ENCODE data around the gene CPT1B. TPM values are rescaled to one million over a fixed set of nuclear protein-coding genes. Genes with fewer than 3 reads are reported as not detected.

The CPT1B gene
- total RNA-seq, 6 donors from 2014 or later, result 7.3 to 54.5 (median 19.4) TPM

DNA sequence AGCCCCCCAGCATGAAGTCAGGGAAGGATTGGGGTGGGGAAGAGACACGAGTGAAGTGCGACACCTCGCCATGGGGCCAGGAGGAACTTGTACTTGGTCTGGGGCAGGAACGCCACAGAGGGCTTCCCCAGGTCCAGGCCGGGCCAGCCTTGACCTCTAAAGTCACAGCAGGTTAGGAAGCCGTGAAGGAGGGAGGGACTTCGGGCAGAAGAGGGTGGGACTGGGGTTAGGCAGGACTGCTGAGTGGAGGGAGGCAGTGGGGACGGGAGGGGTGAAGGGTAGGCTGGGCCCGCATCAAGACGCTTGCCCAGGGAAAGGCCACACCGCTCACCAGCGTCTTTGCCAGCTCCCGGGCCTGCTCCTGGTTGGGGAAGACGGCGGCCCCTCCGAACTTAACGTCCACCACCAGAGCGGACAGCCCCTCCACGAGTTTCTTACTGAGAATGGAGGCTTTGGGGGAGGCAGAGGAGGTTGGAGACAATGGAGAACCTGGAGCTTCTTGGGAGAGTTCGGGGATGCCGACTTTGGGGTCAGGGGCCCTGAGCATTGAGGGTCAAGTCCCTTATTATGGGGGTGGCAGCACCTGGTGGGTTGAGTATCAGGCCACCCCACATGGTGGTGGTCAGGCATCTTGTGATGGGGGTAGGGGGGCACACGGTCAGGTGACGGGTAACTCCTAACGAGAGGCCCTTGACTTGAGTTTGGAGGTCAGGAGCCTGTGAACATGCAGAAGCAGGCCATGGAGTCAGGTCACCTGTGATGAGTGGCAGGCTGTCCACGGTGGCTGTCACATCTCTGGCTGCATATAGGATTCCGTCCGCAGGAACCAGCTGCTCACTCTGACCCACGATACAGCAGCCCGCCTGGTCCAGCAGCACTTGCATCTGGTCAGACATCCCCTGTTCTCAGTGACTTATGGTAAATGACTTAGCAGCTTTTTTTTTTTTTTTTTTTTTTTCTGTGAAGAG lies 51.1 kb downstream of the CPT1B start:
- Histone ChIP-seq H3K27ac (peak overlapping the region; percentile 95 to 100 (median 98)), H3K4me3 (peak overlapping the region; percentile 69 to 93 (median 74)), H3K36me3 (peaks cover 9 to 23% (median 21%) of the 10 kb centered on the region in 4 donors), H3K9me3 (no peaks in the 10 kb centered on the region), H3K4me1 (peaks cover 39 to 78% (median 45%) of the 10 kb centered on the region in 4 donors), H3K27me3 (no peaks in the 10 kb centered on the region)
- ATAC-seq (ENCODE audit: low FRiP score in 2 of 2) (peak; percentile 8 to 21), DNase-seq (peak in 1 of 2 donors; percentile 87)
- TF ChIP-seq, protein P1, sequence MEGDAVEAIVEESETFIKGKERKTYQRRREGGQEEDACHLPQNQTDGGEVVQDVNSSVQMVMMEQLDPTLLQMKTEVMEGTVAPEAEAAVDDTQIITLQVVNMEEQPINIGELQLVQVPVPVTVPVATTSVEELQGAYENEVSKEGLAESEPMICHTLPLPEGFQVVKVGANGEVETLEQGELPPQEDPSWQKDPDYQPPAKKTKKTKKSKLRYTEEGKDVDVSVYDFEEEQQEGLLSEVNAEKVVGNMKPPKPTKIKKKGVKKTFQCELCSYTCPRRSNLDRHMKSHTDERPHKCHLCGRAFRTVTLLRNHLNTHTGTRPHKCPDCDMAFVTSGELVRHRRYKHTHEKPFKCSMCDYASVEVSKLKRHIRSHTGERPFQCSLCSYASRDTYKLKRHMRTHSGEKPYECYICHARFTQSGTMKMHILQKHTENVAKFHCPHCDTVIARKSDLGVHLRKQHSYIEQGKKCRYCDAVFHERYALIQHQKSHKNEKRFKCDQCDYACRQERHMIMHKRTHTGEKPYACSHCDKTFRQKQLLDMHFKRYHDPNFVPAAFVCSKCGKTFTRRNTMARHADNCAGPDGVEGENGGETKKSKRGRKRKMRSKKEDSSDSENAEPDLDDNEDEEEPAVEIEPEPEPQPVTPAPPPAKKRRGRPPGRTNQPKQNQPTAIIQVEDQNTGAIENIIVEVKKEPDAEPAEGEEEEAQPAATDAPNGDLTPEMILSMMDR (IDR thresholded peaks at IDR 0.05), result no peak
- TF ChIP-seq POLR2A (IDR thresholded peaks at IDR 0.05), result peak in 1 of 4 donors; percentile 63
- TF ChIP-seq POLR2AphosphoS5 (IDR thresholded peaks at IDR 0.05), result peak; percentile 39 to 57
- 44 to 45% methylated on average over 23 to 27 of the region's 29 CpGs for WGBS, 2 donors

DNA sequence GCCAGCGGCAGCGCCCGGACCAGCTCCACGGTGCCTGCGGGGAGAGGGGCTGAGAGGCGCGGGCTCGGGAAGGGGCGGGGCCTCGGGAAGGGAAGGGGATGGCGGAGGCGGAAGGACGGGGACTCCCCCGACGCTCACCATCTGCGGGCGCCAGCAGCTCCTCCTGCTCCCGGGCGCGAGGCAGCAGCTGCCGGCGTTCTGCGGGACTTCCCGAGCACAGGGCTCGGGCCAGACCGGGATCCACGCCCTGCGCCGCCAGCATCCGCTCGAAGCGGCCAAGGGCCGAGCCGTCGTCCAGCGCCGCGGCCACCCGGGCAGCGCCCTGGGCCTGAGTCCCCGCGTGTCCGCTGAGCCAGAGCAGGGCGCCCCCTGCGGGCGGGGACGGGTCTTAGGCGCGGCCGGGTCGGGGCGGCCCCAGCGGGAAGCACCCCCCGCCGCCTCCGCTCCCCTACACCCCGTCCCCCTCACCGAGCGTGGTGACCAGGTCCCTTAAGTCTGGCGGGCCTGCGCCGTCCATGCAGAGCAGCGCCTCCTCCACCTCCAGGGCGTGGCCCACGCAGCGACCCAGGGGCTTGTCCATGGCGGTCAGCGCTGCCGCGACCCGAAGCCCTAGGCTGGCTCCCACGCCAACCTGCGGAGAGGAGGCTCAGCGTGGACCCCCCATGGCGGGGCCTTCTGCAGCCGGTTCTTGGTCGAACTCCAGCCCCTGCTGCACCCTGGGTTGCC lies 52.0 kb downstream of the CPT1B start:
- peak; percentile 84 to 97 for DNase-seq
- no peaks in the 10 kb centered on the region for H3K27me3 ChIP-seq
- peak overlapping the region; percentile 95 to 100 (median 98) for H3K27ac ChIP-seq
- peak overlapping the region; percentile 69 to 93 (median 74) for H3K4me3 ChIP-seq
- H3K4me1 ChIP-seq, result peaks cover 39 to 70% (median 44%) of the 10 kb centered on the region in 4 donors
- TF ChIP-seq EP300 (IDR thresholded peaks at IDR 0.05), result no peak
- TF ChIP-seq POLR2AphosphoS5 (IDR thresholded peaks at IDR 0.05), result peak in 1 of 2 donors; percentile 71
- TF ChIP-seq, protein P1 (IDR thresholded peaks at IDR 0.05), result peak; percentile 72 to 94 (median 92)
- TF ChIP-seq POLR2A (IDR thresholded peaks at IDR 0.05), result peak in 1 of 4 donors; percentile 25
- H3K36me3 ChIP-seq, result peaks cover 16 to 32% (median 28%) of the 10 kb centered on the region in 4 donors
- H3K9me3 ChIP-seq, result no peaks in the 10 kb centered on the region
- ATAC-seq (ENCODE audit: low FRiP score in 2 of 2), result peak; percentile 27 to 56
- WGBS, 2 donors, result 2 to 8% methylated on average over 2 to 38 of the region's 77 CpGs

DNA sequence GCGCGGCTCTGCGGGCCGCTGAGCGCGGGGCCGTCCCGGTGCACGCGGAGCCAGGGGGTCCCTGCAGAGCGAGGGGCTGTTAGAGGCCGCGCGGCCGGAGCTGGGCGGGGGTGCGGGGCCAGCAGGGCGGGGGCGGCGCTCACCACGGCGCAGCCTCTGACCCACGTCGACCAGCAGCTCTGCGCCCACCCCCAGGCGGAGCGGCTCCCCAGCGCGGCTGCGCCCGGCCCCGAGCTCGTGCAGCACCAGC lies 52.4 kb downstream of the CPT1B start:
- WGBS, 2 donors, result 0% methylated on average over 12 of the region's 33 CpGs; no CpG with 5 or more reads in 1 of the 2 donors
- peaks cover 16 to 37% (median 30%) of the 10 kb centered on the region in 4 donors for H3K36me3 ChIP-seq
- TF ChIP-seq, protein P1 (IDR thresholded peaks at IDR 0.05), result no peak
- TF ChIP-seq EP300 (IDR thresholded peaks at IDR 0.05), result no peak
- TF ChIP-seq POLR2AphosphoS5 (IDR thresholded peaks at IDR 0.05), result no peak
- no peak for TF ChIP-seq POLR2A (IDR thresholded peaks at IDR 0.05)

DNA sequence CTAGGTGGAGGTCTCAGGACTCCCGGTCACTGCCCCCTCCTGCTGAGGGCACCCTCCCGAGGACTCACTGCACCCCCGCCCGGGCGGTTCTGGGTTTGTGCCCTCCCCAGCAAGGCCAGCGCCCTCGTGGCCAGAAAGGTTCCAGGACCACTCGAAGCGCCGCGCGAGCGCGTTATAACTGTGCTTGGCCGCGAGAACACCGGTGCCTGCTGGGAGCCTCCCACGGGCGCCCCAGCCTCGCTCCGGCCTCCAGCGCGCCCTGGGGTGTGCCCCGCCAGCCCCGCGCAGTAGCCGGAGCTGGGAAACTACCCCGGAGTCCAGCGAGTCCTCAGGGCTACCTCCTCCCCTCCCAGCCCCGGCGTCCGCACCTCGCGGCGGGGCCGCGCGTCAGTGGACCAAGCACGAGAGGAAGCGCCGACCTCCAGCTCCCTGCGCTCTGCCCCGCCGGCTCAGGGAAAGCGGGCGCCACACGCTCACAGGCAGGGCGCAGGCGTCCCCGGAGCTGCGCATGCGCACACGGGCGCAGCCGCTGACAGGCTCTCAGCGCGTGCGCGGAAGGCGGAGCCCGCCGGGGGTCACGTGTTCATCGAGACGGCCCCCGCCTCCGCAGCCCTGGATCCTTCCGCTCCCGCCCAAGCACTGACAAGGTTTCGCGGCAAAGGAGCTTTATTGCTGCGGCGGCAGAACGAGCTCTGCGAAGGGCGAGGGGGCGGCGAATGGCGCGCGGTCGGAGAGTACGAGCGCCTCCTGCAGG lies 52.9 kb downstream of the CPT1B start, which contains the start of gene SCO2:
TSS of gene SCO2 (minus strand) at position 495 of the 754 bp plus-strand sequence. CDS start 1,187 bp downstream, outside the sequence.
- ATAC-seq (ENCODE audit: low FRiP score in 2 of 2) (peak; percentile 72 to 74), DNase-seq (peak; percentile 96 to 100)
- Histone ChIP-seq H3K27me3 (no peaks in the 10 kb centered on the region), H3K4me3 (peak within 1 kb of the TSS; percentile 69 to 94 (median 82)), H3K4me1 (peaks cover 35 to 60% (median 41%) of the 10 kb centered on the region in 4 donors), H3K9me3 (no peaks in the 10 kb centered on the region), H3K36me3 (peaks cover 16 to 41% (median 31%) of the 10 kb centered on the region in 4 donors), H3K27ac (peak within 1 kb of the TSS; percentile 95 to 100 (median 98))
- TF ChIP-seq POLR2A (IDR thresholded peaks at IDR 0.05) (peak in 3 of 4 donors; percentile 62 to 91 (median 73)), POLR2AphosphoS5 (IDR thresholded peaks at IDR 0.05) (peak; percentile 88 to 89), EP300 (IDR thresholded peaks at IDR 0.05) (no peak)
- TF ChIP-seq, protein P1 (IDR thresholded peaks at IDR 0.05), result peak in 4 of 6 experiments; percentile 58 to 76 (median 60)
- WGBS, 2 donors, result 0 to 1% methylated on average over 2 to 45 of the region's 84 CpGs

More for the DNA sequence above, 52.4 kb downstream of the CPT1B start:
- Histone ChIP-seq H3K4me3 (peak overlapping the region; percentile 69 to 93 (median 74)), H3K27ac (peak overlapping the region; percentile 95 to 100 (median 98)), H3K27me3 (no peaks in the 10 kb centered on the region), H3K9me3 (no peaks in the 10 kb centered on the region), H3K4me1 (peaks cover 39 to 65% (median 44%) of the 10 kb centered on the region in 4 donors)
- DNase-seq (no peak), ATAC-seq (ENCODE audit: low FRiP score in 2 of 2) (no peak)
